HL-60 (cell line): ENCODE measurements around the gene ATP6V1B1.

Experiments used
- GABPA ChIP-seq: IDR thresholded peaks from 2 replicates; pipeline ENCODE4 v1.6.1; 2012; ENCODE audit warnings: low read depth
- POLR2AphosphoS5 ChIP-seq: IDR thresholded peaks from 2 replicates; pipeline ENCODE4 v1.6.1; 2012; ENCODE audit warnings: low read depth
- TF ChIP-seq, protein P1 (sequence below): IDR thresholded peaks from one replicate; pipeline ENCODE4 v1.5.1; 2011; ENCODE audit warnings: low read length, control low read depth, inconsistent platforms; ENCODE audit not compliant: insufficient read depth
- TF ChIP-seq, protein P2 (sequence below): IDR thresholded peaks from 2 replicates; pipeline ENCODE4 v1.6.1; 2012; ENCODE audit warnings: low read depth; ENCODE audit not compliant: insufficient replicate concordance

DNA sequence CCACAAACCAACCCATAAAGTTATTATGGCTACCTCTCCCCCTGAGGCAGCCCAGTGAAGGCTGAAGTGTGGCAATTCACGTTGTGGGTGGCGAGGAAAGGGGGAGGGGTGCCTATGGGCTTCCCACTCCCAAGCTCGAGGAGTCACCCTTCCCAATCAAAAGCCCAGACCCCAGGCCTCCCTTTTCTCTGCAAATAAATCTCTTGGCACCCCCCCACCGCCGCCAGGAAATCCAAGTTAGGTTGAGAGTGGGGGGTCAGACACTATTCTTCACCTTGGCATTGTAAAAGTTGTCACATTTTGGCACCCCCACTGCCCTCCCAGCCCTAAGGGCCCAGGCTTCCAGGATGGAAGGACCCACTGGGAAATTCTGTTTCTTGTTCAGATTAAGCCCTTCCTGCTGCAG is 49.6 kb downstream of the ATP6V1B1 start:
- TF ChIP-seq, protein P1, sequence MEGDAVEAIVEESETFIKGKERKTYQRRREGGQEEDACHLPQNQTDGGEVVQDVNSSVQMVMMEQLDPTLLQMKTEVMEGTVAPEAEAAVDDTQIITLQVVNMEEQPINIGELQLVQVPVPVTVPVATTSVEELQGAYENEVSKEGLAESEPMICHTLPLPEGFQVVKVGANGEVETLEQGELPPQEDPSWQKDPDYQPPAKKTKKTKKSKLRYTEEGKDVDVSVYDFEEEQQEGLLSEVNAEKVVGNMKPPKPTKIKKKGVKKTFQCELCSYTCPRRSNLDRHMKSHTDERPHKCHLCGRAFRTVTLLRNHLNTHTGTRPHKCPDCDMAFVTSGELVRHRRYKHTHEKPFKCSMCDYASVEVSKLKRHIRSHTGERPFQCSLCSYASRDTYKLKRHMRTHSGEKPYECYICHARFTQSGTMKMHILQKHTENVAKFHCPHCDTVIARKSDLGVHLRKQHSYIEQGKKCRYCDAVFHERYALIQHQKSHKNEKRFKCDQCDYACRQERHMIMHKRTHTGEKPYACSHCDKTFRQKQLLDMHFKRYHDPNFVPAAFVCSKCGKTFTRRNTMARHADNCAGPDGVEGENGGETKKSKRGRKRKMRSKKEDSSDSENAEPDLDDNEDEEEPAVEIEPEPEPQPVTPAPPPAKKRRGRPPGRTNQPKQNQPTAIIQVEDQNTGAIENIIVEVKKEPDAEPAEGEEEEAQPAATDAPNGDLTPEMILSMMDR = no peak
- TF ChIP-seq, protein P2, sequence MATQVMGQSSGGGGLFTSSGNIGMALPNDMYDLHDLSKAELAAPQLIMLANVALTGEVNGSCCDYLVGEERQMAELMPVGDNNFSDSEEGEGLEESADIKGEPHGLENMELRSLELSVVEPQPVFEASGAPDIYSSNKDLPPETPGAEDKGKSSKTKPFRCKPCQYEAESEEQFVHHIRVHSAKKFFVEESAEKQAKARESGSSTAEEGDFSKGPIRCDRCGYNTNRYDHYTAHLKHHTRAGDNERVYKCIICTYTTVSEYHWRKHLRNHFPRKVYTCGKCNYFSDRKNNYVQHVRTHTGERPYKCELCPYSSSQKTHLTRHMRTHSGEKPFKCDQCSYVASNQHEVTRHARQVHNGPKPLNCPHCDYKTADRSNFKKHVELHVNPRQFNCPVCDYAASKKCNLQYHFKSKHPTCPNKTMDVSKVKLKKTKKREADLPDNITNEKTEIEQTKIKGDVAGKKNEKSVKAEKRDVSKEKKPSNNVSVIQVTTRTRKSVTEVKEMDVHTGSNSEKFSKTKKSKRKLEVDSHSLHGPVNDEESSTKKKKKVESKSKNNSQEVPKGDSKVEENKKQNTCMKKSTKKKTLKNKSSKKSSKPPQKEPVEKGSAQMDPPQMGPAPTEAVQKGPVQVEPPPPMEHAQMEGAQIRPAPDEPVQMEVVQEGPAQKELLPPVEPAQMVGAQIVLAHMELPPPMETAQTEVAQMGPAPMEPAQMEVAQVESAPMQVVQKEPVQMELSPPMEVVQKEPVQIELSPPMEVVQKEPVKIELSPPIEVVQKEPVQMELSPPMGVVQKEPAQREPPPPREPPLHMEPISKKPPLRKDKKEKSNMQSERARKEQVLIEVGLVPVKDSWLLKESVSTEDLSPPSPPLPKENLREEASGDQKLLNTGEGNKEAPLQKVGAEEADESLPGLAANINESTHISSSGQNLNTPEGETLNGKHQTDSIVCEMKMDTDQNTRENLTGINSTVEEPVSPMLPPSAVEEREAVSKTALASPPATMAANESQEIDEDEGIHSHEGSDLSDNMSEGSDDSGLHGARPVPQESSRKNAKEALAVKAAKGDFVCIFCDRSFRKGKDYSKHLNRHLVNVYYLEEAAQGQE = no peak
- no peak for TF ChIP-seq GABPA
- no peak; the same call in 1 of the 2 replicates for TF ChIP-seq POLR2AphosphoS5
